MCF 10A (cell line): ENCODE results near the gene BICD1. TPM values are rescaled to one million over a fixed set of nuclear protein-coding genes. Genes with fewer than 3 reads are reported as not detected.
"Not testable (repeated sequence)": the region's sequence is repeated elsewhere in the genome, so short reads cannot be mapped to it uniquely, and the experiment has no call there.

Experiments
- BruUV-seq: library from RNA; stranded (reverse); fragments of 400-500 nt; replicated peaks from 2 replicates; lab custom pipeline; 2021; lab: Mats Ljungman, UMichigan
- CTCF ChIA-PET: fragments of 300-600 bp; sonication (Branson Sonifier 250); formaldehyde crosslinking; extraction: SDS; loops from one replicate; lab custom pipeline; 2021; ENCODE audit warnings: antibody characterized with exemption, inconsistent platforms; lab: Yijun Ruan, JAX
- POLR2A ChIA-PET: fragments of 300-600, 350-650 bp; sonication (Branson Sonifier 250); formaldehyde crosslinking; extraction: SDS; loops from one replicate; lab custom pipeline; 2020; ENCODE audit warnings: antibody characterized with exemption, inconsistent platforms; lab: Yijun Ruan, JAX
- DNase-seq: peaks from one replicate; pipeline ENCODE4 v3.0.0-alpha.2; 2018; ENCODE audit not compliant: unreplicated experiment
- H3K27ac Mint-ChIP-seq: one replicate; pipeline ENCODE4 v1.8.0; 2022; ENCODE audit warnings: mild to moderate bottlenecking, low read depth, mixed read lengths; ENCODE audit not compliant: unreplicated experiment
- H3K27me3 Mint-ChIP-seq: one replicate; pipeline ENCODE4 v1.8.0; 2022; ENCODE audit warnings: mixed read lengths; ENCODE audit not compliant: insufficient read depth, unreplicated experiment
- H3K36me3 Mint-ChIP-seq: one replicate; pipeline ENCODE4 v1.8.0; 2022; ENCODE audit warnings: mild to moderate bottlenecking, moderate library complexity, mixed read lengths; ENCODE audit not compliant: insufficient read depth, unreplicated experiment
- H3K4me1 Mint-ChIP-seq: one replicate; pipeline ENCODE4 v1.8.0; 2022; ENCODE audit warnings: mixed read lengths; ENCODE audit not compliant: insufficient read depth, unreplicated experiment
- H3K4me3 Mint-ChIP-seq: one replicate; pipeline ENCODE4 v1.8.0; 2022; ENCODE audit warnings: mild to moderate bottlenecking, moderate library complexity, mixed read lengths; ENCODE audit not compliant: unreplicated experiment
- H3K9me3 Mint-ChIP-seq: one replicate; pipeline ENCODE4 v1.8.0; 2022; ENCODE audit warnings: mixed read lengths; ENCODE audit not compliant: unreplicated experiment
- CTCF ChIP-seq: fragments of 200-600 bp; IDR thresholded peaks from one replicate; pipeline ENCODE4 v1.8.0; 2022; ENCODE audit warnings: antibody characterized with exemption, mild to moderate bottlenecking; ENCODE audit not compliant: unreplicated experiment
- intact Hi-C: fragments of 100-400 bp; cut with micrococcal nuclease; formaldehyde crosslinking; loops from 2 replicates; pipeline ENCODE4 v1.14.1; 2022
- total RNA-seq: library from RNA; stranded (reverse); gene quantifications from 2 replicates; pipeline ENCODE4 v1.2.3, GENCODE V29; 2022

Gene BICD1
- total RNA-seq, 1 experiment from 2014 or later: 49.3 TPM

GRCh38 chr12:32181498-32182175 lies 75.0 kb downstream of the BICD1 start:
- intact Hi-C loops: no loop called here
- H3K27ac Mint-ChIP-seq: no peak overlapping the region
- no peaks in the 10 kb centered on the region for H3K9me3 Mint-ChIP-seq
- H3K4me3 Mint-ChIP-seq: no peak overlapping the region
- BruUV-seq: no TSS peak
- no peaks in the 10 kb centered on the region for H3K27me3 Mint-ChIP-seq
- no peak for DNase-seq
- CTCF ChIA-PET: interaction anchor here (0.6 kb wide), 1 partner anchor 190 kb away, joined by 3 read pairs; no protein-coding TSS in a partner anchor
- POLR2A ChIA-PET: interaction anchor here (0.8 to 0.9 kb wide), 2 partner anchors 23 to 36 kb away, joined by 4 to 5 read pairs; no protein-coding TSS in a partner anchor
- TF ChIP-seq CTCF: no peak
- no peaks in the 10 kb centered on the region for H3K36me3 Mint-ChIP-seq
- H3K4me1 Mint-ChIP-seq: no peaks in the 10 kb centered on the region

GRCh38 chr12:32183650-32184049 lies 77.0 kb downstream of the BICD1 start:
- ChIA-PET POLR2A (no interaction called here), CTCF (interaction anchor here (1.2 kb wide), 1 partner anchor 29 kb away, joined by 4 read pairs; no protein-coding TSS in a partner anchor)
- H3K27ac Mint-ChIP-seq: no peak overlapping the region
- H3K4me3 Mint-ChIP-seq: no peak overlapping the region
- no peak for TF ChIP-seq CTCF
- no peaks in the 10 kb centered on the region for H3K9me3 Mint-ChIP-seq
- no peak for DNase-seq
- no TSS peak for BruUV-seq
- H3K27me3 Mint-ChIP-seq: no peaks in the 10 kb centered on the region
- H3K4me1 Mint-ChIP-seq: no peaks in the 10 kb centered on the region
- intact Hi-C loops: no loop called here
- no peaks in the 10 kb centered on the region for H3K36me3 Mint-ChIP-seq

- H3K9me3 Mint-ChIP-seq, intact Hi-C loops, H3K36me3 Mint-ChIP-seq, H3K4me3 Mint-ChIP-seq, H3K27me3 Mint-ChIP-seq, DNase-seq, BruUV-seq, H3K4me1 Mint-ChIP-seq, CTCF ChIA-PET, H3K27ac Mint-ChIP-seq: not testable (repeated sequence)
- POLR2A ChIA-PET: interaction anchor here (0.7 kb wide), 1 partner anchor 54 kb away, joined by 3 read pairs; no protein-coding TSS in a partner anchor
Measured at GRCh38 chr12:32187127-32187526, 80.5 kb downstream of the BICD1 start.

GRCh38 chr12:32191445-32191844 lies 84.8 kb downstream of the BICD1 start:
- no peak for DNase-seq
- H3K36me3 Mint-ChIP-seq: no peaks in the 10 kb centered on the region
- no peaks in the 10 kb centered on the region for H3K27me3 Mint-ChIP-seq
- no TSS peak for BruUV-seq
- peaks cover 8% of the 10 kb centered on the region for H3K9me3 Mint-ChIP-seq
- no peak for TF ChIP-seq CTCF
- H3K27ac Mint-ChIP-seq: no peak overlapping the region
- no peak overlapping the region for H3K4me3 Mint-ChIP-seq
- intact Hi-C loops: no loop called here
- no peaks in the 10 kb centered on the region for H3K4me1 Mint-ChIP-seq
- CTCF ChIA-PET: interaction anchor here (0.6 kb wide), 2 partner anchors 9 to 63 kb away, joined by 4 to 5 read pairs; no protein-coding TSS in a partner anchor
- POLR2A ChIA-PET: interaction anchor here (1.1 kb wide), 1 partner anchor 123 kb away, joined by 3 read pairs; no protein-coding TSS in a partner anchor
